Liver (tissue), 9 donors: ENCODE data around the gene TMCO4. TPM values are rescaled to one million over a fixed set of nuclear protein-coding genes. Genes with fewer than 3 reads are reported as not detected.

Source experiments
- DNase-seq: peaks from one replicate; pipeline ENCODE4 v3.0.0-alpha.2; 2017; ENCODE audit warnings: low spot score
- H3K27ac ChIP-seq, 2 donors: one replicate each; pipeline ENCODE4 v1.7.0; 2013; ENCODE audit warnings: inconsistent platforms in 2 of 2, low read length in 2 of 2, control low read depth in 1 of 2, low read depth in 1 of 2, mild to moderate bottlenecking in 1 of 2
- H3K27me3 ChIP-seq, 4 donors: one replicate each; pipeline versions ENCODE4 v1.6.1 to v1.7.0; 2013; ENCODE audit warnings: low read length in 3 of 4, inconsistent platforms in 1 of 4, mild to moderate bottlenecking in 1 of 4, moderate library complexity in 1 of 4; ENCODE audit not compliant: control insufficient read depth in 4 of 4, insufficient read depth in 4 of 4
- H3K36me3 ChIP-seq, 4 donors: one replicate each; pipeline versions ENCODE4 v1.6.1 to v1.7.0; 2013; ENCODE audit warnings: low read length in 3 of 4, mild to moderate bottlenecking in 3 of 4, low read depth in 1 of 4, moderate library complexity in 1 of 4; ENCODE audit not compliant: control insufficient read depth in 4 of 4, insufficient read depth in 3 of 4
- H3K4me1 ChIP-seq, 4 donors: one replicate each; pipeline versions ENCODE4 v1.6.1 to v1.7.0; 2013; ENCODE audit warnings: low read length in 3 of 4, mild to moderate bottlenecking in 3 of 4, moderate library complexity in 1 of 4; ENCODE audit not compliant: control insufficient read depth in 4 of 4, insufficient read depth in 4 of 4
- H3K4me3 ChIP-seq, 3 donors: one replicate each; pipeline versions ENCODE4 v1.6.1 to v1.7.0; 2013; ENCODE audit warnings: low read length in 3 of 3, control low read depth in 1 of 3, low read depth in 1 of 3, mild to moderate bottlenecking in 1 of 3
- H3K9ac ChIP-seq, 2 donors: one replicate each; pipeline ENCODE4 v1.7.0; 2013; ENCODE audit warnings: low read length in 2 of 2, mild to moderate bottlenecking in 2 of 2, moderate library complexity in 2 of 2, control low read depth in 1 of 2, low read depth in 1 of 2
- H3K9me3 ChIP-seq, 4 donors: one replicate each; pipeline versions ENCODE4 v1.6.1 to v1.7.0; 2013; ENCODE audit warnings: low read length in 3 of 4; ENCODE audit not compliant: control insufficient read depth in 4 of 4
- FOXA2 ChIP-seq: IDR thresholded peaks from 2 replicates; pipeline ENCODE4 v1.6.1; 2016; ENCODE audit warnings: antibody characterized with exemption
- GABPA ChIP-seq, 2 donors: IDR thresholded peaks in 1 of 2; conservative IDR thresholded peaks in 1 of 2; 2 replicates each; pipeline ENCODE4 v1.6.1; 2016; ENCODE audit warnings: antibody characterized with exemption in 2 of 2, mild to moderate bottlenecking in 1 of 2, moderate library complexity in 1 of 2
- JUND ChIP-seq, 2 donors: IDR thresholded peaks; 2 replicates each; pipeline ENCODE4 v1.6.1; 2016; ENCODE audit warnings: antibody characterized with exemption in 2 of 2
- NR2F2 ChIP-seq: IDR thresholded peaks from 2 replicates; pipeline ENCODE4 v1.6.1; 2016; ENCODE audit warnings: antibody characterized with exemption
- RAD21 ChIP-seq, 2 donors: IDR thresholded peaks; 2 replicates each; pipeline ENCODE4 v1.6.1; 2016; ENCODE audit warnings: antibody characterized with exemption in 2 of 2, mild to moderate bottlenecking in 2 of 2
- RXRA ChIP-seq, 2 donors: IDR thresholded peaks; 2 replicates each; pipeline ENCODE4 v1.6.1; 2017 to 2018; ENCODE audit warnings: antibody characterized with exemption in 2 of 2, mild to moderate bottlenecking in 1 of 2
- SP1 ChIP-seq: IDR thresholded peaks from 2 replicates; pipeline ENCODE4 v1.6.1; 2018; ENCODE audit warnings: antibody characterized with exemption, mild to moderate bottlenecking
- TAF1 ChIP-seq: conservative IDR thresholded peaks from 2 replicates; pipeline ENCODE4 v1.6.1; 2016; ENCODE audit warnings: antibody characterized with exemption, mild to moderate bottlenecking
- YY1 ChIP-seq: IDR thresholded peaks from 2 replicates; pipeline ENCODE4 v1.6.1; 2016; ENCODE audit warnings: antibody characterized with exemption, mild to moderate bottlenecking
- WGBS: extraction: QIAGEN DNeasy Blood & Tissue Kit; methylation state at CpG from one replicate; pipeline ENCODE4 v1.1.7; 2013; 5-methylcytosine and 5-hydroxymethylcytosine counted together
- polyA plus RNA-seq, 2 donors: library from polyadenylated mRNA; stranded (reverse) in 1 of 2; unstranded in 1 of 2; fragments of 200-250 nt in 1 of 2; fragments of >200 nt in 1 of 2; fragmentation: Nextera tagmentation in 1 of 2; extraction: Ambion mirVana in 1 of 2; gene quantifications; one replicate each; pipeline versions ENCODE4 v1.2.1 to v1.2.3, GENCODE V29; 2013 to 2015
- total RNA-seq, 2 donors: library from RNA; depleted of rRNA; stranded (reverse); fragments of >200 nt; gene quantifications; one replicate each; pipeline ENCODE4 v1.2.3, GENCODE V29; 2014
- TF ChIP-seq, protein P1 (sequence below): IDR thresholded peaks from 2 replicates; pipeline ENCODE4 v1.6.1; 2016; ENCODE audit warnings: antibody characterized with exemption
- TF ChIP-seq, protein P2 (sequence below): IDR thresholded peaks from 2 replicates; pipeline ENCODE4 v1.6.1; 2016; ENCODE audit warnings: antibody characterized with exemption, mild to moderate bottlenecking
- donor health status: healthy.
- donor health status: healthy.
- donor health status: healthy.
- donor health status: healthy.
- donor health status: healthy.

TMCO4 gene
- total and polyA plus RNA-seq, 4 donors, result 4.0 to 9.5 (median 6.0) TPM

DNA sequence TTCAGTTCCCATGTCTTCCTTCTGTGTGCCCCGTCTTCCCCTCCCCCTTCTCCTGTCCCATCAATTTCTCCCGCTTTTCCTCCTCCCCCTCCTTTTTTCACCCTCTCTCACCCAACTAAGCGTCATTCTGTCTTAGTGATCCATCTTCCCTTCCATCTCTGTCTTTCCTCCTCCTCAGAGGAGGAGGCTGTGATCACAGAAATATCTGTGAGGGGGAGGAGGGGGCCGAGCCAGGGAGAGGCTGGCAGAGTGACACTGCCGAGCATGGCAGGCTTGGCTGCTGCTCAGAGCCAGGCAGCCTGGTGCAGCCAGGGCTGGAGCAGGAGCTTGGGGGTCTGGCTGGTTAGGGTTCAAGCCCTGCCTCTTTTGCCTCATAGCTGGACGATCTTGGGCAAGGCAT lies 127.5 kb downstream of the TMCO4 start:
- TF ChIP-seq NR2F2 (no peak), RXRA (IDR thresholded peaks at IDR 0.05) (no peak), YY1 (no peak)
- TF ChIP-seq, protein P1, sequence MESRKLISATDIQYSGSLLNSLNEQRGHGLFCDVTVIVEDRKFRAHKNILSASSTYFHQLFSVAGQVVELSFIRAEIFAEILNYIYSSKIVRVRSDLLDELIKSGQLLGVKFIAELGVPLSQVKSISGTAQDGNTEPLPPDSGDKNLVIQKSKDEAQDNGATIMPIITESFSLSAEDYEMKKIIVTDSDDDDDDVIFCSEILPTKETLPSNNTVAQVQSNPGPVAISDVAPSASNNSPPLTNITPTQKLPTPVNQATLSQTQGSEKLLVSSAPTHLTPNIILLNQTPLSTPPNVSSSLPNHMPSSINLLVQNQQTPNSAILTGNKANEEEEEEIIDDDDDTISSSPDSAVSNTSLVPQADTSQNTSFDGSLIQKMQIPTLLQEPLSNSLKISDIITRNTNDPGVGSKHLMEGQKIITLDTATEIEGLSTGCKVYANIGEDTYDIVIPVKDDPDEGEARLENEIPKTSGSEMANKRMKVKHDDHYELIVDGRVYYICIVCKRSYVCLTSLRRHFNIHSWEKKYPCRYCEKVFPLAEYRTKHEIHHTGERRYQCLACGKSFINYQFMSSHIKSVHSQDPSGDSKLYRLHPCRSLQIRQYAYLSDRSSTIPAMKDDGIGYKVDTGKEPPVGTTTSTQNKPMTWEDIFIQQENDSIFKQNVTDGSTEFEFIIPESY, result no peak
- 47% methylated on average over 6 of the region's 6 CpGs for WGBS
- Histone ChIP-seq H3K4me1 (no peaks in the 10 kb centered on the region), H3K4me3 (no peak overlapping the region), H3K36me3 (no peaks in the 10 kb centered on the region), H3K27me3 (peaks cover 0 to 2% (median 0%) of the 10 kb centered on the region in 4 donors), H3K9ac (no peak overlapping the region), H3K27ac (no peak overlapping the region), H3K9me3 (no peaks in the 10 kb centered on the region)
- DNase-seq, result no peak

DNA sequence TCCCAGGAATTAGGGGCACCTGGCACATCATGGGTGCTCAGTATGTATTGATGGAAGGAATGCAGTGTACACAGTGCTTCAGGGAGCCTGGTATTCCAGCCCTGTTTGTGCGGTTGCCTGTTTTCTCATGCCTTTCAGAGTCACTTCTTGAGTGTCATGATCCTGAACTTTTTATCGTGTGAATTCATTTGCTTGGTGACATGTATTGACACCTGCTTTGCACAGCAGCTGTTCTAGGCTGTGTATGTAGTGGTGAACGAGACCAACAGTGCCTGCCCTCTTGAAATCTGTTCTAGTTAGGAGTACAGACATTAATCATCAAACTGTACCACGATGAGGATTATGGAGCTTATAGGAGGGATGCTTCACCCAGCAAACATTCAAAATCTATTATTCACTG lies 128.9 kb downstream of the TMCO4 start:
- no peaks in the 10 kb centered on the region for H3K4me1 ChIP-seq
- no peak overlapping the region for H3K27ac ChIP-seq
- no peak for TF ChIP-seq SP1
- TF ChIP-seq, protein P2, sequence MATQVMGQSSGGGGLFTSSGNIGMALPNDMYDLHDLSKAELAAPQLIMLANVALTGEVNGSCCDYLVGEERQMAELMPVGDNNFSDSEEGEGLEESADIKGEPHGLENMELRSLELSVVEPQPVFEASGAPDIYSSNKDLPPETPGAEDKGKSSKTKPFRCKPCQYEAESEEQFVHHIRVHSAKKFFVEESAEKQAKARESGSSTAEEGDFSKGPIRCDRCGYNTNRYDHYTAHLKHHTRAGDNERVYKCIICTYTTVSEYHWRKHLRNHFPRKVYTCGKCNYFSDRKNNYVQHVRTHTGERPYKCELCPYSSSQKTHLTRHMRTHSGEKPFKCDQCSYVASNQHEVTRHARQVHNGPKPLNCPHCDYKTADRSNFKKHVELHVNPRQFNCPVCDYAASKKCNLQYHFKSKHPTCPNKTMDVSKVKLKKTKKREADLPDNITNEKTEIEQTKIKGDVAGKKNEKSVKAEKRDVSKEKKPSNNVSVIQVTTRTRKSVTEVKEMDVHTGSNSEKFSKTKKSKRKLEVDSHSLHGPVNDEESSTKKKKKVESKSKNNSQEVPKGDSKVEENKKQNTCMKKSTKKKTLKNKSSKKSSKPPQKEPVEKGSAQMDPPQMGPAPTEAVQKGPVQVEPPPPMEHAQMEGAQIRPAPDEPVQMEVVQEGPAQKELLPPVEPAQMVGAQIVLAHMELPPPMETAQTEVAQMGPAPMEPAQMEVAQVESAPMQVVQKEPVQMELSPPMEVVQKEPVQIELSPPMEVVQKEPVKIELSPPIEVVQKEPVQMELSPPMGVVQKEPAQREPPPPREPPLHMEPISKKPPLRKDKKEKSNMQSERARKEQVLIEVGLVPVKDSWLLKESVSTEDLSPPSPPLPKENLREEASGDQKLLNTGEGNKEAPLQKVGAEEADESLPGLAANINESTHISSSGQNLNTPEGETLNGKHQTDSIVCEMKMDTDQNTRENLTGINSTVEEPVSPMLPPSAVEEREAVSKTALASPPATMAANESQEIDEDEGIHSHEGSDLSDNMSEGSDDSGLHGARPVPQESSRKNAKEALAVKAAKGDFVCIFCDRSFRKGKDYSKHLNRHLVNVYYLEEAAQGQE, result no peak
- no peak for DNase-seq
- no peaks in the 10 kb centered on the region for H3K9me3 ChIP-seq
- H3K36me3 ChIP-seq, result no peaks in the 10 kb centered on the region
- WGBS, result 66% methylated on average over 4 of the region's 4 CpGs
- H3K9ac ChIP-seq, result no peak overlapping the region
- H3K4me3 ChIP-seq, result no peak overlapping the region
- peaks cover 0 to 7% (median under 1%) of the 10 kb centered on the region in 4 donors for H3K27me3 ChIP-seq

DNA sequence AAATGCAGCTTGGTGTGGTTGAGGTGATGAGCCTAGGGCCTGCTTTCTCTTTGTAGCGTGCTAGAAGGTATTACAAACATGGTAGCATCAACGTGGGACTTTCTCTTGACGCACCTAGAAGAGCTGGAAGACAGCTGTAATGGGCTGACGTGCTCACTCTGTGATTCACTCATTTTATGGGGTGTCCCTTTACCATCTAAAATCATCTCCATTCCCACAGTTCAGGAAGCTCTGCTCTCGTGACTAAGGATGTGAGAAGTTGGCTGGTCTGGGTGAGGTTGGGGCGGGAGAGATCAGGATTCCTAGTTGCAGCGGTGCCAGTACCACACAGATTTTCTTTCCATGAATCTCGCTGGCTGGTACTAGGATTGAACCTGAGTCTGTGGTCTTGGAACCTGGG lies 130.8 kb downstream of the TMCO4 start:
- Histone ChIP-seq H3K4me1 (peaks cover 0 to 6% (median 4%) of the 10 kb centered on the region in 4 donors), H3K27me3 (peaks cover 0 to 7% (median 3%) of the 10 kb centered on the region in 4 donors), H3K27ac (no peak overlapping the region), H3K36me3 (no peaks in the 10 kb centered on the region), H3K9ac (no peak overlapping the region), H3K4me3 (no peak overlapping the region), H3K9me3 (no peaks in the 10 kb centered on the region)
- TF ChIP-seq, protein P2, result no peak
- TF ChIP-seq GABPA (IDR thresholded peaks at IDR 0.05 in 1 of 2, conservative IDR thresholded peaks at IDR 0.05 in 1 of 2), result no peak
- TF ChIP-seq TAF1, result no peak
- TF ChIP-seq NR2F2, result no peak
- TF ChIP-seq JUND (IDR thresholded peaks at IDR 0.05), result no peak
- no peak for TF ChIP-seq FOXA2
- TF ChIP-seq RXRA (IDR thresholded peaks at IDR 0.05), result no peak
- TF ChIP-seq RAD21 (IDR thresholded peaks at IDR 0.05), result no peak
- DNase-seq, result no peak
- 70% methylated on average over 8 of the region's 8 CpGs for WGBS
